Glomerular visceral epithelial cell (primary cell): ENCODE data around the gene UBE2L3.
"Not testable (repeated sequence)": the region's sequence is repeated elsewhere in the genome, so short reads cannot be mapped to it uniquely, and the experiment has no call there.

ENCODE experiments used
- DNase-seq: peaks from one replicate; pipeline ENCODE4 v3.0.0-alpha.2; 2016; ENCODE audit errors: extremely low spot score

Gene UBE2L3

DNA sequence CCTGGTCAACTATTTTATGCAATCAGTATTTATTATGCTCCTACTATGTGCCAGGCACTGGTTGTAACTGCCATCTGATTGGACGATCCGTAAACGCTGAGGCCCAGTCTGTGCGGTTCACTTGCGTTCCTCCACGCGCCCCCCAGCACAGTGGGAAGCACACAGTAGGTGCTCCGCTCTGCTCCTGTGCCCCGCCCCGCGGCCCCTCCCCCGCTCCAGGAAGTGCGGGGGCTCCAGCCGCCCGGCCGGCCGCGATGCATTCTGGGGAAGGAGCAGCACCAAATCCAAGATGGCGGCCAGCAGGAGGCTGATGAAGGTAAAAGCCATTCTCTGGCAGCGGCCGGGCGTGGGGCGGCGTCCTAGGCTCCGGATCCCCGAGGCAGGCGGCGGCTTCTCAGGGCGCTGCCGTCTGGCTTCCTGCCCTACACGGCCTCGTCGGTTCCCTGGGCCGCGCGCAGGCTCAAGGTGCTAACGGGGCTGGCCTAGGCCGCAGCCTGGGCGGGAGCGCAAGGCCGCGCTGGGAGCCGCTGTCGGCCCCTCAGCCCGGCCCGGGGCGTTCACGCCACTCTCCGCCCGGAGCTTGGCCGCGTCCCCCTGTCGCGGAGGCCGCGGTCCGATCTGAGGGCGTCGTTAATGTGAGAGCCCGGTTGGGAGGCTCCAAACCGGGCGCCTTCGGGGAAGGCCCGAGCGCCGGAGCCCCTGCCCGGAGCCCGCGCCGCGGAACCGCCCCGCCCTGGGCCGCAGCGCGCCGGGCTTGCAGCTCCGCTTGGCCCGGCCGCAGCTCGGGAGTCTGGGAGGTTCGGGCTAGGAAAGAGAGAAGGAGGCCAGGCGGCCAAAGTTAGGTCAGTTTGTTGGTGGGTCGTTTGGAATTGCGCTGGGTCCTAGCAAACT is at the start of gene UBE2L3:
Gene UBE2L3 (plus strand): TSS at position 259 of the 891 bp plus-strand sequence. CDS start 31 bp downstream, at position 290.
- peak; percentile 76 for DNase-seq

GRCh38 chr22:21526705-21527500 is 40.6 kb upstream of the UBE2L3 start:
- DNase-seq: not testable (repeated sequence)

- not testable (repeated sequence) for DNase-seq
These were observed 36.0 kb upstream of the UBE2L3 start for GRCh38 chr22:21531525-21531924.

DNA sequence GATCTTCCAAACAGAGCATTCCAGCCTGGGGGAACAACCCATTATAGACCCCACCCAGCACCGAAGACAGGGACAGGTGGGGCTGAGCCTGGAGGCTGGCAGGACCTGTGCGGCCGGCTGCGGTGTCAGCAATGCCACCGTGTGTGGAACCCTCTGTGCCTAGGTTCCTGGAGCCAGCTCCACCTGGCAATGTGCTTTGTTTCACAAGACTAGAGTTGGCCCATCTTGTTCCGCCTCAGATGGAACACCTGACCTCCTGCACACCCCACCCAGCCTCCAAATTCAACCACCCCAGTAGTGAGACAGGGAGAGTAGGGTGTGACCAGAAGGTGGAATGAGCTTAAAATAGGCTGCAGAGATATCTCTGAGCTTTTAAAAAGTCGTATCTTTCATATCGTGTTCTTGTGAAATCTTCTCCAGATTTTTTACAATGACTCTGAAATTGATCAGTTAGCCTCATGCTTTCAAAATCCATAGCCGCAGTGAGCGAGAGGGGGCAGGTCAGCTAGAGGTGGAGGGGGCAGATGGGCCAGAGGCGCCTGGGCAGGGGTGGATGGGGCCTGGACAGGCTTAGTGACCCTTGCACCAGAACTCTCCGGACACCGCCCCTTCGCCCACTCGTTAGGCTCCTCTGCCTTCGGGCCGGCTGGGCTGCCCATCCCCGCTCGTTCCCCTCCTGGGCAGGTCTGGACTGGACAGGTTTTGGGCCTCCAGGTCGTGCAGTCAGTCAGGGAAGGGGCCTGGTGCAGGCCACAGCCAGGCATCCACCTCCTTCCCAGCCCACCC is 34.5 kb upstream of the UBE2L3 start:
- DNase-seq: not testable (repeated sequence)

DNA sequence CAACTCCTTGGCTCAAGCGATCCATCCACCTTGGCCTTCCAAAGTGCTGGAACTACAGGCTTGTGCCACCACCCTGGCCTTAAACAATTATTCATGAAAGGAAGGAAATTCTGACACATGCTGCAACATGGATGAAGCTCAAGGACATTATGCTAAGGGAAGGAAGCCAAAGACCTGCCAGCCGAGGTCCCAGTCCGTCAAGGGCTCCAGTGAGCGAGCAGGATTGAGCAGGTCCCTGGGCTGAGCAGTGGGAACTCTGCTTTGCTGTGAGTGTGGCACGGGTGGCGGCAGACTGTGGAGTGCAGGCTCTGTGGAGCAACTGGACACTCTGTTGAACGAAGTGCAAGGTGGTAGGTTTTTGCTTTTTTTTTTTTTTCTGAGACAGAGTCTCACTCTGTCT is 27.7 kb upstream of the UBE2L3 start:
- not testable (repeated sequence) for DNase-seq

GRCh38 chr22:21544432-21545322 is 22.8 kb upstream of the UBE2L3 start:
- DNase-seq: not testable (repeated sequence)

- DNase-seq: not testable (repeated sequence)
These were observed 18.0 kb upstream of the UBE2L3 start for GRCh38 chr22:21549558-21549957.

- not testable (repeated sequence) for DNase-seq
These were observed 17.4 kb upstream of the UBE2L3 start for GRCh38 chr22:21550008-21550677.

GRCh38 chr22:21550678-21551047 is 16.9 kb upstream of the UBE2L3 start:
- DNase-seq: not testable (repeated sequence)

GRCh38 chr22:21551361-21551760 is 16.2 kb upstream of the UBE2L3 start, which contains the start of gene RIMBP3C:
TSS of gene RIMBP3C (minus strand) at chr22:21551461. CDS start at chr22:21550976, 485 bp downstream.
- not testable (repeated sequence) for DNase-seq

DNA sequence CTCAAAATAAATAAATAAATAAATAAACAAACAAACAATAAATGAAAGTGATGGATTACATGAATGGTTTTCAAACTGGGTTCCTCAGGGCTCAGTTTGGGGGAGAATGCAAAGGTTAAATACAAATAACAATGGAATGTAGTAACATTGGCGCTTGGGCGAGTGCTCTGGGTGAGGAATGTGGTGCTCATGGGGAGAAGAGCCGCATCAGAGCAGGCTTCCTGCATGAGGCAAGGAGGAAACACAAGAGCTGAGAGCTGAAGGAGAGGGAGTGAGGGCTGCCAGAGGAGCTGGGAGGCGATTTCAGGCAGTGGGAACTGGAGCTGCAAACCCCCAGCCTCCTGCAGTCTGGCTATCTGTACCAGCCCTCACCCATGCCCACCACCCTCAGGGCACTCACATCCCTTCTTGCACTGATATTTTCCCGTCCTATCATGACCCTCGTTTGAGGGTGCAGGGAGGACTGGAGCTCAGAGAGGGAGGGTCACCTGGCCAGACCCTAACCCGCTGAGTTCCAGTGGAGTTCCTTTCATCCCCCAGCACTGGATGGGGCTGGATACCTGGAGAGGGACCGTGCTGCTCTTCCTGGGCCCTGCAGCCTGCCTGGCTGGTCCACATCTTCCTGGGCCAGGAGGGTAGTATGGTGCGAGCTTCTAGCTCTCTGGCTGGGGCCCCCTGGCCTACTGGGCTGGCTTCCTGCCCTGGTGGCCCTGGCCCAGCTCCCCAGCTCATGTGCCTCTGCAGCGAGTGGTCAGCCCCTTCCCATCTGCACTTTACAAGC is 8.0 kb upstream of the UBE2L3 start:
- DNase-seq: not testable (repeated sequence)

- not testable (repeated sequence) for DNase-seq
These were observed 6.9 kb upstream of the UBE2L3 start for GRCh38 chr22:21560657-21561056.

DNA sequence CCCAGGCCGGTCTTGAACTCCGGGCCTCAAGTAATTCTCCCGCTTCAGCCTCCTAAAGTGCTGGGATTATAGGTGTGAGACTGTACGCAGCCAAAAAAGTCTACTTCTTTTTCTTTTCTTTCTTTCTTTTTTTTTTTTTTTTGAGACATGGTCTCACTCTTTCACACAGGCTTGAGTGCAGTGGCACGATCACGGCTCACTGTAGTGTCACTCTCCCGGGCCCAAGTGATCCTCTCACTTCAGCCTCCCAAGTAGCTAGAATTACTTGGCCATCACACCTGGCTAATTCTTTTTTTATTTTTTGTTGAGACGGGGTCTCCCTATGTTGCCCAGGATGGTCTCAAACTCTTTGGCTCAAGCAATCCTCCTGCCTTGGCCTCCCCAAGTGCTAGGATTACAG is 3.6 kb upstream of the UBE2L3 start:
- DNase-seq: no peak

DNA sequence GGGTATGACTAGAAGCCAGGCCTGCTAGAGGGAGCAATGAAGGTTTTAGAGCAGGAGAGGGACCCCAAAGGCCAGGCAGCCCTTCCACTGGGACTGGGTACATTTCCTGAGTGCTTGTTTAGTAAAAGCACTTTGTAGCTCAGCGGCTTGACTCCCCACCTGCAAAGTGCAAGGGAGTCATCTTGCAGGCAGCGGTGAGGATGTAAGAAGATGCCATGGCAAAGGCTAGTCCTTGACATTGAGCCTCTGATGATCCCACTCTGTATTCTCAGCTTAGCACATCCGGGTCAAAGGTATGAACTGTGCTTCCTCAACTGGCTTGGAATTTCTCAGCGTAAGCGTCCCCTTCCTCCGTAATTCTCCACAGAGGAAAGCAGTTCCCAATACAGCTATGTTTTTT is 3.1 kb upstream of the UBE2L3 start:
- DNase-seq: no peak

- DNase-seq: peak; percentile 25
These were observed 997 bp downstream of the UBE2L3 start for GRCh38 chr22:21568347-21569075.

GRCh38 chr22:21569076-21569427 is 1.5 kb downstream of the UBE2L3 start:
- DNase-seq: not testable (repeated sequence)

- no peak for DNase-seq
These were observed 2.1 kb downstream of the UBE2L3 start for GRCh38 chr22:21569459-21570170.

- DNase-seq: no peak
These were observed 2.9 kb downstream of the UBE2L3 start for GRCh38 chr22:21570398-21570797.
